GM19099 (cell line): ENCODE measurements around the gene CATSPERB.

ENCODE experiments used
- POLR2A ChIP-seq: IDR thresholded peaks from 3 replicates; pipeline ENCODE4 v1.6.1; 2011; ENCODE audit warnings: low read depth; ENCODE audit not compliant: insufficient read length; ENCODE audit errors: extremely low read depth

CATSPERB gene, protein sequence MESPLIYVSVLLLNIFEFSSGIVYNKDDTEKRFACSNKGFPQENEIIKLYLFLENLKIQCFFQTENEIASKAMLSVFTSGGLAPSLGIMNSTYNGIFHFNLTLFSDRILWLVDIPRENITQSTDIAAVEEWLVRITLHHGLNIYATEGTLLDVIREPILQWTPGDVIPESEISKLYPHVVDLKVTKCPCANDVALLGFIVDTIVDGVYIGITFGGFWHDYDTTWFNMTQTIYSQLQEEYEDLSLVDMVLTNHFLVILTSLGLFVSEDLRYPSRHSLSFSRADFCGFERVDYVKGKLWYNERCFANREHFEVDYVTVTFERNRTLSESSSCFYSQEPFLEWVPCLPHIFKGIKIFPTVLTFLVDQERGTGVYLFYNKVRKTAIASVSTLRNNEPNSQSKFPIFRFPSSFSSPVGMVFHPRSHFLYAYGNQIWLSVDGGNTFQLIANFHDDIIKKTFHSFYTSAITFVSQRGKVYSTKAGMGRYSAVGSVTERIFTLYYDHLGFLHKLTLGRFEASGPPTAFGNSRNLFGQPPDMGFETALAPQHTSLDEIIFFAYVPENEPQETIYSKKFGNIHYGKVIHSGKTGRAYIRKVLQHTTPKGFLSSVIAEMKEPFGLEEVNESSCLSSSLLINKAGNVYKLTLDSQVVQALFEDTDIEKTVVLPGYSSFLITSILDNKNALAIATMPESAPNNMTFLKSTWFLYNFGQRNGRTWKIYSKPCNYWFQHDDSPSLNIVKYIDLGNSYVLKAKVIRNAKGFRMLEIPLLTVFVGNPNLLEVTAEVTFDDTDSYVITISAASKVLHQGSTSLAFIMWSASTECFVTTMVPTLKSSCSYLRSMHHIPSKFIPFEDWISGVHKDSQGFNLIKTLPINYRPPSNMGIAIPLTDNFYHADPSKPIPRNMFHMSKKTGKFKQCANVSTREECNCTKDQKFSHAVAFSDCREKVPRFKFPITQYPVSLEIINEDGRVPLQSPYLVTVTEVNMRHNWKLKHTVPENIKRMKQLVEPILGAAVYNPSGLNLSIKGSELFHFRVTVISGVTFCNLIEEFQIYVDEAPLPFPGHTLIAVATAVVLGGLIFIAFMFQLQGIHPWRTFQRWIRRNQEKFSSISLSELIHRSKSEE

GRCh38 chr14:91731986-91732385, at the start of gene CATSPERB:
CATSPERB (minus strand) TSS chr14:91732086; CDS start chr14:91729479, 2,607 bp downstream.
- TF ChIP-seq POLR2A, result no peak

- TF ChIP-seq POLR2A, result no peak
Observed at GRCh38 chr14:91780452-91780851, 48.6 kb upstream of the CATSPERB start.

DNA sequence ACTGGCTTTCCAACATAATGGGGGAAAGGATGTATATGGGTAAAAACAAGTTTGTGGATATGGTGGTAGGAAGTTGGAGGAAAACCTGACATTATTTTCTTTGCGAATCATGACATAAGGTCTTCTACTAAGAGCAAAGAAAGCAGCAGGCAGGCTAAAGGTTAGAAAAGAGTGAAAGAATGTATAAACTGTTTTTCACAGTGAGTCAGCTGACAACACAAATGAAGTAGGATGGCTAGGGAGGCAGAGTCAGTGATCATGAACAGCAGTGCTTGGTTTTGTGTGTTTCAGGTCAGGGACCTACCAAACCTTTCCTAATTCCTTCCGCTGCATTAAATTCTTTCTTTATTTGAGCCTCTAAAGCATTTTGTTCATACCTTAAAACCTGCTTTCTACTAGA, 46.3 kb upstream of the CATSPERB start:
- no peak for TF ChIP-seq POLR2A

GRCh38 chr14:91774140-91775096, 42.5 kb upstream of the CATSPERB start:
- no peak for TF ChIP-seq POLR2A

GRCh38 chr14:91770185-91770584, 38.3 kb upstream of the CATSPERB start:
- no peak for TF ChIP-seq POLR2A

GRCh38 chr14:91755570-91756295, 23.8 kb upstream of the CATSPERB start:
- TF ChIP-seq POLR2A, result no peak

GRCh38 chr14:91754819-91755218, 22.9 kb upstream of the CATSPERB start:
- TF ChIP-seq POLR2A, result no peak

DNA sequence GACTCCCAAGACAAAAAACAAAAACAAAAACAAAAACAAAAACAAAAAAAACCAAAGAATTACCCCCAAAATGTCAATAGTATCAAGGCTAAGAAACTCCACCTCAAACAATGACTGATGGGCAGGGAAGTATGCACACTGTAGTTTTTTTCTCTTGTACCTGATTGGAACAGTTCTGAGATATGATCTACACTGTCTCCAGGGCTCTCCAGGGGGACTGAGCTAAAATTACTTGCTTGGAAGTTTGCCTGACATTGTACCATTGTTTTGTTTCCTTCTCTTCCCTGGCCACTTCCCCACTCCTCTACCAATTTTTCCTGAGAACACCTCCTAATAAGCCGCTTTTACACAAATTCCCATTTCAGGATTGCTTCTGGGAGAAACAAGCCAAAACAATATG, 22.3 kb upstream of the CATSPERB start:
- TF ChIP-seq POLR2A, result no peak

DNA sequence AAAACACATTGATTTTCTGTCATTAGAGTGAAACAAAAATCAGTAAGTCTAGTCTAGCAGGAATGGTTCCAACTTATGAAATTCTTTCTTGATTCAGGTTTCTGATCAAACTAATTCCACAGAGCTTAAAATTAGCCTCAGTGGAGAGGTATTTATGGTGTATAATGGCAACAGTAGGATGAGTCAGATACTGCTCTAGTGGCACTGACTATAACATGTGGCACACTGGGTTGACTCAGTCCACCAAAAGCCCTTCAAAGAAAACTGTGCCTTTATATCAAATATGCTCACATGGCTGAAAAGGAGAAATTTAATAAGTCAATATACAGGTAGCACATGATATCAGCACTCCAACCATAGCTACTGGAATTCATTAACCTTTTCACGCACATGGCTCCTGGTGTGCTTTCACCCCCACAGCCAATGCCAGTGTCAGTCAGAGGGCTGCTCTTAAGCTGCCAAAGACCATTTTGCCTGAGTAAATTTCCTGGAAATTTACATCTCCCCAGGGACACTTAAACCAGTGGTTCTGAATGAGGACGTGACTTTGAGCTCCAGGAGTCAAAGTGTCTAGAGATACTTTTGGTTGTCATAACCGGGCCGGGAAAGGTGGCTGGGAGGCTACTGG, 21.7 kb upstream of the CATSPERB start:
- no peak for TF ChIP-seq POLR2A

DNA sequence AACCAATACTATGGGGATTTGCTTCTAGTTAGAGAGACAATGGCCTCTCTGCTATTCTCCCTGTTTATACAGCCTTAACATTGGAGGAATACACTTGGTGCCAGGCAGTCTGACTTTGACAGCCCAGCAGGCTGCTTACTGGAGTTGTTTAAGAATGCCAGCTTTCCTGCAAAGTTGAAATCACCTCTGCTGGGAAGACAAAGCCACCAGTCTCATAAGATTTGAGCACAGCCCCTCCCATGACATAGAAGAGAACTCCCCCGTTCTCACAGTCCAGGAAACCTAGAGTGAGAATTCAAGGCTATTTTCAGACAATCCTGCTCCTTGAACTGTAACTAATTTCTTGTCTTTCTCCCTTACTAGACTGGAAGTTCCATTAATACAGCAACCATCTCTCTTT, 21.1 kb upstream of the CATSPERB start:
- TF ChIP-seq POLR2A, result no peak

GRCh38 chr14:91751719-91752118, 19.8 kb upstream of the CATSPERB start:
- no peak for TF ChIP-seq POLR2A

DNA sequence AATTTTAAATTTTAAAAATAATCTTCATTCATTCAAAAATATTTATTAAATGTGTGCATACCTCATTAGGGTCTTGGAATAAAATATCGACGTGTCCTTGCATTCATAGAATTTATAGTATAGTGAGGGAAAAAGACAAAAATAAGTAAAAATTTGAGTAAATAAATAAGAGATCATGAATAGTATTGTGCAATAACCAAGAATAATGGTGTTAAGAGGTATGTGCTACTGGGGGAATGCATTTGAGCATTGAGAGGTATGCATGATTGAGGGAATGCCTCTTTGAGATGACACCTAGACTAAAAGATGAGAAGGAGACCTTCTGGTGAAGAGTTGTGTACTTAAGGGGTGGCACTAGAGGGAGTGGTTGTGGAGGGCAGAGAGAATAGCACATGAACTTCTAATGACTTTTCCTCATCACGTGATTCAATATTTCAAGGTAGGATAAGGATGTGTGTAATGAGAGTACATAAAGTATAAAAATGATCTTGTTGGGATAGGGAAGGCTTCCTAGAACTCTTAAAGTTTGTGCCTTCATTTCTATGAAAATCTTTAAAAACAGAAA, 18.8 kb upstream of the CATSPERB start:
- TF ChIP-seq POLR2A, result no peak

GRCh38 chr14:91749868-91750267, 18.0 kb upstream of the CATSPERB start:
- TF ChIP-seq POLR2A, result no peak
